A549 (cell line): ENCODE data around the gene AMIGO3. TPM values are rescaled to one million over a fixed set of nuclear protein-coding genes. Genes with fewer than 3 reads are reported as not detected.

Experiments used
- ATAC-seq, 2 experiments: fragments of 200-7000 bp in 1 of 2; fragments of >200 bp in 1 of 2; cut with Nextera tagmentation in 1 of 2; cut with Tn5 transposase in 1 of 2; 3 replicates each; pipeline versions ENCODE4 v1.8.0 to v1.9.1; 2018 to 2020; ENCODE audit warnings: mild to moderate bottlenecking in 1 of 2, moderate library complexity in 1 of 2
- CTCF ChIA-PET: fragments of 300-600 bp; sonication (Branson Sonifier 250); formaldehyde crosslinking; extraction: SDS; loops from one replicate; lab custom pipeline; 2021; ENCODE audit warnings: antibody characterized with exemption, inconsistent platforms; lab: Yijun Ruan, JAX
- POLR2A ChIA-PET: fragments of 350-600 bp; formaldehyde crosslinking; extraction: SDS; loops from one replicate; lab custom pipeline; 2021; ENCODE audit warnings: antibody characterized with exemption, inconsistent platforms; lab: Yijun Ruan, JAX
- DNase-seq, 2 experiments: peaks; one replicate each; pipeline versions ENCODE4 v3.0.0 to v3.0.0-alpha.2; 2011 to 2016; ENCODE audit warnings: low read depth in 1 of 2, low spot score in 1 of 2
- FAIRE-seq: peaks from 2 replicates; lab custom pipeline; 2011; peaks lifted over from hg19 to GRCh38; lab: Jason Lieb, UNC
- H3K27ac ChIP-seq, 2 experiments: fragments of >200 bp; sonication (Bioruptor Twin); formaldehyde crosslinking; 3 replicates each; pipeline ENCODE4 v1.5.1; 2016 to 2017
- H3K4me1 ChIP-seq: fragments of >200 bp; sonication (Bioruptor Twin); formaldehyde crosslinking; 3 replicates; pipeline ENCODE4 v1.6.1; 2016
- H3K4me2 ChIP-seq: fragments of >200 bp; sonication (Bioruptor Twin); formaldehyde crosslinking; 3 replicates; pipeline ENCODE4 v1.6.1; 2016
- H3K4me3 ChIP-seq: fragments of >200 bp; sonication (Bioruptor Twin); formaldehyde crosslinking; 3 replicates; pipeline ENCODE4 v1.5.1; 2016
- H3K9me3 ChIP-seq: fragments of >200 bp; sonication (Bioruptor Twin); formaldehyde crosslinking; 3 replicates; pipeline ENCODE4 v1.6.1; 2016
- CBX2 ChIP-seq: fragments of 200-600 bp; sonication (generic); IDR thresholded peaks from 2 replicates; pipeline ENCODE4 v1.6.1; 2016; ENCODE audit warnings: low read depth, mild to moderate bottlenecking, borderline replicate concordance
- CBX8 ChIP-seq: fragments of 200-600 bp; sonication (generic); IDR thresholded peaks from 2 replicates; pipeline ENCODE4 v1.6.1; 2016
- CEBPB ChIP-seq, 2 experiments: fragments of >200 bp in 1 of 2; sonication (Bioruptor Twin) in 1 of 2; formaldehyde crosslinking in 1 of 2; IDR thresholded peaks; 2 replicates each; pipeline ENCODE4 v1.6.1; 2012 to 2016
- CHD2 ChIP-seq: fragments of 150-350 bp; IDR thresholded peaks from 2 replicates; pipeline ENCODE4 v1.6.1; 2014; ENCODE audit warnings: low read length; ENCODE audit not compliant: partially characterized antibody
- CHD4 ChIP-seq: fragments of 200-600 bp; sonication (generic); IDR thresholded peaks from 2 replicates; pipeline ENCODE4 v1.6.1; 2016; ENCODE audit warnings: antibody characterized with exemption, mild to moderate bottlenecking, borderline replicate concordance
- EP300 ChIP-seq, 2 experiments: fragments of >200 bp; sonication (Bioruptor Twin); formaldehyde crosslinking; IDR thresholded peaks; 2 replicates in 1 of 2; 3 replicates in 1 of 2; pipeline ENCODE4 v1.6.1; 2016 to 2017
- FOSB ChIP-seq: fragments of 250-450 bp; sonication (Bioruptor Pico); IDR thresholded peaks from 2 replicates; pipeline ENCODE4 v1.5.0; 2020; ENCODE audit warnings: mild to moderate bottlenecking, moderate library complexity
- FOXS1 ChIP-seq: fragments of 250-450 bp; sonication (Bioruptor Pico); IDR thresholded peaks from 2 replicates; pipeline ENCODE4 v1.5.0; 2020; ENCODE audit warnings: mild to moderate bottlenecking, moderate library complexity
- GATA3 ChIP-seq: IDR thresholded peaks from 2 replicates; pipeline ENCODE4 v1.6.1; 2012; ENCODE audit warnings: borderline replicate concordance
- HOXA7 ChIP-seq: fragments of 250-450 bp; sonication (Bioruptor Pico); IDR thresholded peaks from 2 replicates; pipeline ENCODE4 v1.5.0; 2020; ENCODE audit warnings: mild to moderate bottlenecking, moderate library complexity
- HOXB13 ChIP-seq: fragments of 250-450 bp; sonication (Bioruptor Pico); IDR thresholded peaks from 2 replicates; pipeline ENCODE4 v1.5.0; 2020; ENCODE audit warnings: low read depth, mild to moderate bottlenecking, moderate library complexity
- HOXB5 ChIP-seq: fragments of 250-450 bp; sonication (Bioruptor Pico); IDR thresholded peaks from 2 replicates; pipeline ENCODE4 v1.5.0; 2020; ENCODE audit warnings: mild to moderate bottlenecking, moderate library complexity
- JUN ChIP-seq, 2 experiments: fragments of >200 bp; sonication (Bioruptor Twin); formaldehyde crosslinking; IDR thresholded peaks; 2 replicates in 1 of 2; 3 replicates in 1 of 2; pipeline ENCODE4 v1.6.1; 2016 to 2017
- KDM1A ChIP-seq: fragments of 200-600 bp; sonication (generic); IDR thresholded peaks from 2 replicates; pipeline ENCODE4 v1.6.1; 2016; ENCODE audit warnings: low read depth, mild to moderate bottlenecking
- RAD21 ChIP-seq, 2 experiments: fragments of >200 bp in 1 of 2; sonication (Bioruptor Twin) in 1 of 2; formaldehyde crosslinking in 1 of 2; IDR thresholded peaks in 1 of 2; conservative IDR thresholded peaks in 1 of 2; 2 replicates in 1 of 2; 3 replicates in 1 of 2; pipeline ENCODE4 v1.6.1; 2012 to 2018; ENCODE audit warnings: inconsistent platforms in 1 of 2
- RARB ChIP-seq: fragments of 250-450 bp; sonication (Bioruptor Pico); IDR thresholded peaks from 2 replicates; pipeline ENCODE4 v1.8.0; 2021; ENCODE audit warnings: mild to moderate bottlenecking, moderate library complexity
- RFX5 ChIP-seq: fragments of 450-650 bp; IDR thresholded peaks from 2 replicates; pipeline ENCODE4 v1.7.1; 2014; ENCODE audit warnings: antibody characterized with exemption, mild to moderate bottlenecking, moderate library complexity
- SMC3 ChIP-seq: fragments of >200 bp; sonication (Bioruptor Twin); formaldehyde crosslinking; IDR thresholded peaks from 3 replicates; pipeline ENCODE4 v1.6.1; 2018; ENCODE audit warnings: inconsistent platforms
- SREBF2 ChIP-seq: fragments of 450-650 bp; IDR thresholded peaks from 2 replicates; pipeline ENCODE4 v1.6.1; 2014; ENCODE audit warnings: mild to moderate bottlenecking, moderate library complexity
- ZC3H11A ChIP-seq: fragments of 450-650 bp; IDR thresholded peaks from 2 replicates; pipeline ENCODE4 v1.6.1; 2014; ENCODE audit warnings: antibody characterized with exemption, mild to moderate bottlenecking
- WGBS: methylation state at CpG from one replicate; pipeline ENCODE4 v1.1.6; 2017; ENCODE audit errors: missing lambda C conversion rate; 5-methylcytosine and 5-hydroxymethylcytosine counted together
- polyA plus RNA-seq, 4 experiments: library from polyadenylated mRNA; depleted of rRNA in 3 of 4; stranded (reverse); fragments of >200 nt; fragmentation: RNase III in 1 of 4; extraction: RNeasy Plus Mini Kit Qiagen cat#74134 plus additional on column Dnase treatment in 1 of 4; gene quantifications; 2 replicates in 3 of 4; 3 replicates in 1 of 4; pipeline ENCODE4 v1.2.3, GENCODE V29; 2011 to 2017
- TF ChIP-seq, protein P1 (sequence below): IDR thresholded peaks from 2 replicates; pipeline ENCODE4 v1.6.1; 2012
- TF ChIP-seq, protein P2 (sequence below): IDR thresholded peaks from 2 replicates; pipeline ENCODE4 v1.6.1; 2012
- TF ChIP-seq, protein P3 (sequence below): fragments of 450-650 bp; IDR thresholded peaks from 2 replicates; pipeline ENCODE4 v1.6.1; 2014; ENCODE audit warnings: antibody characterized with exemption

The AMIGO3 gene
- polyA plus RNA-seq, 2 of the 4 experiments (the other 2 are of a cell fraction), result 0.03 TPM; not detected in 1

DNA sequence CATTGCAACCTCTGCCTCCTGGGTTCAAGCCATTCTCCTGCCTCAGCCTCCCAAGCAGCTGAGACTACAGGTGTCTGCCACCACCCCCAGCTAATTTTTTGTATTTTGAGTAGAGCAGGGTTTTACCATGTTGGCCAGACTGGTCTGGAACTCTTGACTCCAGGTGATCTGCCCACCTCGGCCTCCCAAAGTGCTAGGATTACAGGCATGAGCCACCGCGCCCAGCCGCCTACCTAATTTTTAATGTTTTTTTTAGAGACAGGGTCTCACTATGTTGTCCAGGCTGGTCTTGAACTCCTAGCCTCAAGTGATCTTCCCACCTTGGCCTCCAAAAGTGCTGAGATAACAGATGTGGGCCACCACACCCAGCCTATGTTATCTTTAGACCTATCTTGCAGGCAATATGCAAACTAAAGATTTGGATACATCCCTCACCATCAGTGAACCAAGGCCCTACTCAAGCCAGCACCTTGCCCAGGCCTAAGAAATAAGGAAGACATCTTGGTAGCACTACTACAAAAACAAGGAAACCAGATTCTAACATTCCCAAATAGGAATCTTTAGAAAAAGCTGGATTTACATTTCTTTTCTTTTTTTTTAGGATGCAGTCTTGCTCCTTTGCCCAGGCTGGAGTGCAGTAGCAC lies 10.6 kb upstream of the AMIGO3 start:
- ATAC-seq (no peak), DNase-seq (no peak), FAIRE-seq (no peak)
- no peak overlapping the region for H3K27ac ChIP-seq
- 98% methylated on average over 4 of the region's 4 CpGs for WGBS
- ChIA-PET CTCF (interaction anchor here (0.6 to 0.7 kb wide), 2 partner anchors 14 to 144 kb away, joined by 3 to 4 read pairs; no protein-coding TSS in a partner anchor), POLR2A (interaction anchor here (0.6 kb wide), 1 partner anchor 226 kb away, joined by 4 read pairs; no protein-coding TSS in a partner anchor)
- no peaks in the 10 kb centered on the region for H3K4me1 ChIP-seq
- H3K9me3 ChIP-seq, result no peaks in the 10 kb centered on the region
- H3K4me3 ChIP-seq, result no peak overlapping the region
- TF ChIP-seq HOXB13, result no peak
- no peak for TF ChIP-seq KDM1A
- no peak for TF ChIP-seq RAD21 (conservative IDR thresholded peaks at IDR 0.05 in 1 of 2, IDR thresholded peaks at IDR 0.05 in 1 of 2)
- TF ChIP-seq FOXS1 (CRISPR knock-in tag), result no peak
- TF ChIP-seq CHD2, result no peak
- TF ChIP-seq, protein P1, sequence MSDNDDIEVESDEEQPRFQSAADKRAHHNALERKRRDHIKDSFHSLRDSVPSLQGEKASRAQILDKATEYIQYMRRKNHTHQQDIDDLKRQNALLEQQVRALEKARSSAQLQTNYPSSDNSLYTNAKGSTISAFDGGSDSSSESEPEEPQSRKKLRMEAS, result no peak
- no peak for TF ChIP-seq CBX2
- TF ChIP-seq CEBPB (IDR thresholded peaks at IDR 0.05), result no peak
- no peak for TF ChIP-seq GATA3
- no peak for TF ChIP-seq FOSB (CRISPR knock-in tag)
- no peak for TF ChIP-seq SMC3
- no peak overlapping the region for H3K4me2 ChIP-seq

DNA sequence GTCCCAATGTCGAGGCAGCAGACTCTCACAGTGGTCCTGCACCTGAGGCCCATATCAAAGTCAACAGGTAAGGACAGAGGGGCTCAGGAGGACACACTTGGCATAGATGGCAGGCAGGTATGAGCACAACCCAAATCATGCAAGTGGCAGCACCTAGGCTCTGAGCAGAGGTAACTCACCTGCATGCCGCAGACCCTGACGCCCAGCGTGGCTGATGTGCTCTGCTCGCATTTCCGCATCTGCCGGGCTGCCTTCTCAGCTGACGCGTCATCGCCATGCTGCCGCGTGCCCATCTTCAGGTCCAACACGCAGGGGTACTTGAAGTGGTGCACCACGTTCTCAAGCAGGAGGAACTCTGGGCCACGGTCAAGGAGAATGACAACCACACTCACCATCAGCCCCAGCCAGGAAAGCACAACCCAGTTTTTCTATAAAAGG lies 8.5 kb upstream of the AMIGO3 start:
- 97% methylated on average over 15 of the region's 15 CpGs for WGBS
- Histone ChIP-seq H3K4me1 (peaks cover 7% of the 10 kb centered on the region), H3K4me3 (no peak overlapping the region)
- POLR2A ChIA-PET, result no interaction called here
- no peak for FAIRE-seq
- CTCF ChIA-PET, result no interaction called here
- TF ChIP-seq ZC3H11A (no peak), HOXA7 (CRISPR knock-in tag) (no peak), KDM1A (no peak), JUN (IDR thresholded peaks at IDR 0.05) (no peak), EP300 (IDR thresholded peaks at IDR 0.05) (no peak), HOXB5 (CRISPR knock-in tag) (no peak), CBX8 (no peak), SREBF2 (no peak), RFX5 (no peak), RARB (CRISPR knock-in tag) (no peak), FOXS1 (CRISPR knock-in tag) (no peak), GATA3 (no peak), CHD4 (no peak)
- TF ChIP-seq, protein P2, sequence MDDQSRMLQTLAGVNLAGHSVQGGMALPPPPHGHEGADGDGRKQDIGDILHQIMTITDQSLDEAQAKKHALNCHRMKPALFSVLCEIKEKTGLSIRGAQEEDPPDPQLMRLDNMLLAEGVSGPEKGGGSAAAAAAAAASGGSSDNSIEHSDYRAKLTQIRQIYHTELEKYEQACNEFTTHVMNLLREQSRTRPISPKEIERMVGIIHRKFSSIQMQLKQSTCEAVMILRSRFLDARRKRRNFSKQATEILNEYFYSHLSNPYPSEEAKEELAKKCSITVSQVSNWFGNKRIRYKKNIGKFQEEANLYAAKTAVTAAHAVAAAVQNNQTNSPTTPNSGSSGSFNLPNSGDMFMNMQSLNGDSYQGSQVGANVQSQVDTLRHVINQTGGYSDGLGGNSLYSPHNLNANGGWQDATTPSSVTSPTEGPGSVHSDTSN, result no peak
- TF ChIP-seq, protein P3, sequence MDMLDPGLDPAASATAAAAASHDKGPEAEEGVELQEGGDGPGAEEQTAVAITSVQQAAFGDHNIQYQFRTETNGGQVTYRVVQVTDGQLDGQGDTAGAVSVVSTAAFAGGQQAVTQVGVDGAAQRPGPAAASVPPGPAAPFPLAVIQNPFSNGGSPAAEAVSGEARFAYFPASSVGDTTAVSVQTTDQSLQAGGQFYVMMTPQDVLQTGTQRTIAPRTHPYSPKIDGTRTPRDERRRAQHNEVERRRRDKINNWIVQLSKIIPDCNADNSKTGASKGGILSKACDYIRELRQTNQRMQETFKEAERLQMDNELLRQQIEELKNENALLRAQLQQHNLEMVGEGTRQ, result no peak
- TF ChIP-seq, all 56 proteins: peak for 0
- Histone ChIP-seq H3K9me3 (no peaks in the 10 kb centered on the region), H3K27ac (no peak overlapping the region), H3K4me2 (no peak overlapping the region)
- no peak for DNase-seq
- no peak for ATAC-seq
